Mesenchymal stem cell (in vitro differentiated cells and primary cell): ENCODE data around the gene FAM193B.

Source experiments
- DNase-seq: peaks from one replicate; pipeline ENCODE4 v3.0.0-alpha.2; 2013
- H2AFZ ChIP-seq: one replicate; pipeline ENCODE4 v1.6.1; 2013; ENCODE audit warnings: low read depth, mild to moderate bottlenecking, control low read depth, inconsistent platforms, low read length, moderate library complexity
- H2AK5ac ChIP-seq: 2 replicates; pipeline ENCODE4 v1.6.1; 2013; ENCODE audit warnings: low read length, moderate library complexity, mild to moderate bottlenecking, inconsistent platforms; ENCODE audit not compliant: severe bottlenecking
- H2BK120ac ChIP-seq: one replicate; pipeline ENCODE4 v1.6.1; 2013; ENCODE audit warnings: low read depth, mild to moderate bottlenecking, inconsistent platforms, low read length, moderate library complexity
- H2BK12ac ChIP-seq, 2 experiments: one replicate each; pipeline ENCODE4 v1.6.1; 2013; ENCODE audit warnings: inconsistent platforms in 2 of 2, low read length in 2 of 2, mild to moderate bottlenecking in 2 of 2, moderate library complexity in 2 of 2, control low read depth in 1 of 2
- H2BK15ac ChIP-seq: one replicate; pipeline ENCODE4 v1.6.1; 2013; ENCODE audit warnings: mild to moderate bottlenecking, low read depth, inconsistent platforms; ENCODE audit not compliant: poor library complexity, severe bottlenecking
- H2BK5ac ChIP-seq: 2 replicates; pipeline ENCODE4 v1.6.1; 2013; ENCODE audit warnings: low read depth, mild to moderate bottlenecking, low read length, control low read depth, inconsistent platforms; ENCODE audit not compliant: poor library complexity, severe bottlenecking
- H3K14ac ChIP-seq, 2 experiments: one replicate each; pipeline ENCODE4 v1.6.1; 2013; ENCODE audit warnings: inconsistent platforms in 2 of 2, low read length in 2 of 2, control low read depth in 1 of 2, mild to moderate bottlenecking in 1 of 2, moderate library complexity in 1 of 2
- H3K18ac ChIP-seq, 2 experiments: one replicate each; pipeline ENCODE4 v1.6.1; 2013; ENCODE audit warnings: inconsistent platforms in 2 of 2, low read length in 2 of 2, control low read depth in 1 of 2, low read depth in 1 of 2, mild to moderate bottlenecking in 1 of 2
- H3K23ac ChIP-seq, 2 experiments: one replicate each; pipeline ENCODE4 v1.6.1; 2013; ENCODE audit warnings: inconsistent platforms in 2 of 2, low read length in 2 of 2, mild to moderate bottlenecking in 2 of 2, moderate library complexity in 2 of 2, control low read depth in 1 of 2
- H3K27ac ChIP-seq: 2 replicates; pipeline ENCODE4 v1.5.1; 2013; ENCODE audit warnings: mild to moderate bottlenecking, moderate library complexity, low read length, control low read depth, inconsistent platforms; ENCODE audit not compliant: poor library complexity, severe bottlenecking
- H3K27me3 ChIP-seq, 2 experiments: 2 replicates each; pipeline versions ENCODE4 v1.6.1 to v1.7.0; 2013; ENCODE audit warnings: low read length in 2 of 2, mild to moderate bottlenecking in 2 of 2, moderate library complexity in 2 of 2, control low read depth in 1 of 2, inconsistent platforms in 1 of 2; ENCODE audit not compliant: control insufficient read depth in 1 of 2, insufficient read depth in 1 of 2
- H3K36me3 ChIP-seq, 2 experiments: 2 replicates each; pipeline versions ENCODE4 v1.6.1 to v1.7.0; 2013; ENCODE audit warnings: low read length in 2 of 2, control low read depth in 1 of 2, inconsistent platforms in 1 of 2, low read depth in 1 of 2, mild to moderate bottlenecking in 1 of 2; ENCODE audit not compliant: insufficient read depth in 2 of 2, control insufficient read depth in 1 of 2
- H3K4ac ChIP-seq, 2 experiments: one replicate each; pipeline ENCODE4 v1.6.1; 2013; ENCODE audit warnings: inconsistent platforms in 2 of 2, low read length in 2 of 2, mild to moderate bottlenecking in 2 of 2, moderate library complexity in 2 of 2, control low read depth in 1 of 2, low read depth in 1 of 2
- H3K4me1 ChIP-seq: 2 replicates; pipeline ENCODE4 v1.6.1; 2013; ENCODE audit warnings: low read depth, low read length, control low read depth; ENCODE audit not compliant: control insufficient read depth, insufficient read depth
- H3K4me2 ChIP-seq: 2 replicates; pipeline ENCODE4 v1.6.1; 2013; ENCODE audit warnings: low read length, mild to moderate bottlenecking, inconsistent platforms; ENCODE audit not compliant: poor library complexity, severe bottlenecking
- H3K4me3 ChIP-seq, 2 experiments: 2 replicates each; pipeline versions ENCODE4 v1.5.1 to v1.7.0; 2013; ENCODE audit warnings: low read length in 2 of 2, mild to moderate bottlenecking in 2 of 2, control low read depth in 1 of 2, low read depth in 1 of 2; ENCODE audit not compliant: insufficient read depth in 1 of 2
- H3K79me1 ChIP-seq: replicated peaks from 2 replicates; pipeline ENCODE4 v1.6.1; 2013; ENCODE audit warnings: mild to moderate bottlenecking, control low read depth, low read length, inconsistent platforms; ENCODE audit not compliant: poor library complexity, severe bottlenecking
- H3K9ac ChIP-seq: 2 replicates; pipeline ENCODE4 v1.7.0; 2013; ENCODE audit warnings: mild to moderate bottlenecking, low read length, moderate library complexity
- H3K9me3 ChIP-seq: 2 replicates; pipeline ENCODE4 v1.7.0; 2013; ENCODE audit warnings: mild to moderate bottlenecking, low read length; ENCODE audit not compliant: control insufficient read depth
- H4K8ac ChIP-seq: one replicate; pipeline ENCODE4 v1.6.1; 2013; ENCODE audit warnings: inconsistent platforms, mild to moderate bottlenecking, low read length, moderate library complexity
- H4K91ac ChIP-seq: one replicate; pipeline ENCODE4 v1.6.1; 2013; ENCODE audit warnings: mild to moderate bottlenecking, low read length, inconsistent platforms
- WGBS: methylation state at CpG from one replicate; pipeline ENCODE4 v1.1.7; 2013; ENCODE audit warnings: mixed read lengths; 5-methylcytosine and 5-hydroxymethylcytosine counted together

FAM193B gene

DNA sequence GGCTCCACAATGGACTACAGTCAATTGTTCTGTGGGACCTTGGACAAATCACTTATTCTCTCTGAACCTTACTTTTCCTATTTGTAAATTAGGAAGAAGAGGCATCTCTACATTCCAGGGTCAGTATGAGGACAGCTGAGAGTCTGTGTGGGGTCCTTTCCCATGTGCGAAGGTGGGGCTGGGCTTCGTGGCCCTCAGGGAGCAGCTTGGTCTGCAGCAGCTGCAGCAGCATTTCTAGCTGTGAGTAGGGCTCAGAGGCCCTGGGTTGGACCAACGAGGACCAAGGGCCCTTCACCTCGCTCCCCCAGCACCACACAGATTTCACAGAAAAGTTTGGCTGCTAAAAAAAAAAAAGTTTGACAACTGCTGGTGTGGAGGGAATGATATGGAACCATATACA is 28.2 kb downstream of the FAM193B start:
- H3K4ac ChIP-seq: no peak overlapping the region
- no peaks in the 10 kb centered on the region for H3K27me3 ChIP-seq
- no peak overlapping the region for H3K18ac ChIP-seq
- no peak overlapping the region for H2BK5ac ChIP-seq
- H3K9me3 ChIP-seq: no peaks in the 10 kb centered on the region
- 97% methylated on average over 2 of the region's 4 CpGs for WGBS
- DNase-seq: no peak
- H2AFZ ChIP-seq: no peak overlapping the region
- H3K36me3 ChIP-seq: peaks cover 89 to 94% of the 10 kb centered on the region in 2 experiments
- no peak overlapping the region for H3K4me2 ChIP-seq
- H4K91ac ChIP-seq: no peak overlapping the region
- no peak overlapping the region for H2BK12ac ChIP-seq
- no peak overlapping the region for H2AK5ac ChIP-seq
- no peak overlapping the region for H3K4me3 ChIP-seq
- H3K14ac ChIP-seq: no peak overlapping the region
- no peak overlapping the region for H2BK15ac ChIP-seq
- H4K8ac ChIP-seq: no peak overlapping the region
- H3K79me1 ChIP-seq: peaks cover 73% of the 10 kb centered on the region
- H3K23ac ChIP-seq: no peak overlapping the region
- no peak overlapping the region for H2BK120ac ChIP-seq
- H3K9ac ChIP-seq: no peak overlapping the region
- no peak overlapping the region for H3K27ac ChIP-seq
- H3K4me1 ChIP-seq: peaks cover 3% of the 10 kb centered on the region

DNA sequence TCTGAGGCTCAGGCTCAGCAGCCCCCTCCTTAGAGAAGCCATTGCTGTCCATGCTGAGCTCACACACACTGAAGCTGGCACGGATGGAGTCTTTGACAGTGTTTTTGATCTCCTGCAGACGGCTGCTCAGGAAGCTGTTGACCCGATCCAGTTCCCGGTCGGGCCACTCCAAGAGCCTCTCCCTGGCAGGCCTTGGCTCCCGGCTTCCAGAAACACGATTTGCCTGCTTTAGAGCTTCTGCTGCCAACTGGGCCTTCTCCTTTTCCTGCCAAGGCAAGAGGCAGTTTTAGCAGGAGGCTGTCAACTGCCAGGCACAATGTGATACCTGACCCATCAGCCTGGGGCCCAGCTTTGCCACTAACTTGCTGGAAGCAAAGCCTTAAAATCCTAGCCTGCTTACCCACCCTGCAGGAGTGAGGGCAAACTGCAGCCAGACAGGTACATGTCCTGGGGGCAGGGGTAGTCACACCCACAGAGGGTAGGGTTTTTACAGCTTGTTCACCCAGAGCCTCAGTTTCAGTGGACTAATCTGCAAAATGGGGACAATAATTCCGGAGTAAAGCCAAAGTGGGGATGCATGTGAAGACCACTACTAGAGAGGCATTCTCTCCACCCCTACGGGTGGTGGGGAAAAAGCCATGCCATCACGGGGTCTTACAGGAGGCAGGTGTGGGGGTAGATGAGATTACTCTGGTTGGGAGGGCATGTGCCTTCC is 29.3 kb downstream of the FAM193B start:
- Histone ChIP-seq H2BK120ac (no peak overlapping the region), H2BK12ac (no peak overlapping the region), H3K18ac (no peak overlapping the region), H2AK5ac (no peak overlapping the region), H3K14ac (no peak overlapping the region), H2AFZ (no peak overlapping the region), H3K4me1 (peaks cover 3% of the 10 kb centered on the region), H3K4me2 (no peak overlapping the region), H3K4me3 (no peak overlapping the region), H3K9ac (no peak overlapping the region), H2BK15ac (no peak overlapping the region), H4K8ac (no peak overlapping the region), H3K9me3 (no peaks in the 10 kb centered on the region), H3K4ac (no peak overlapping the region), H3K79me1 (peaks cover 72% of the 10 kb centered on the region), H3K23ac (no peak overlapping the region), H3K27me3 (no peaks in the 10 kb centered on the region), H2BK5ac (no peak overlapping the region), H3K36me3 (peaks cover 89 to 94% of the 10 kb centered on the region in 2 experiments), H3K27ac (no peak overlapping the region), H4K91ac (no peak overlapping the region)
- no peak for DNase-seq
- 96% methylated on average over 10 of the region's 10 CpGs for WGBS

DNA sequence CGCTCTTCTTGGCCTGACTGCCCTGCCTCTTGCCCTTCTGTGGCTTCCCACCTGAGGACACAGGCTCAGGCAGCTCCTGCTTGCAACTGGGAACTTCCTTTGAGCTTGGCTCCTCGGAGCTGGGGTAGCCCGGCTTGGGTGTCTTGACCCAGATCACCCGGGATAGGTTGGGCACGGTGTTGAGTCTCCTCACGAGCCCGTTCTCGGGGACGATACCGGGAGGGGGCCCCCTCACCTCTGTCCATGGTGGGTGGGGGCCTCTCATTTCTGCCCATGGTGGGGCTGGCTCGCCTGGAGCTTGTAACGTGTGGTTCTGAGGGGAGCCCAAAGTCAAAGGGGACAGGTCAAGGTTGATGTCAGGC is 29.8 kb downstream of the FAM193B start:
- Histone ChIP-seq H2BK120ac (no peak overlapping the region), H2BK12ac (no peak overlapping the region)

DNA sequence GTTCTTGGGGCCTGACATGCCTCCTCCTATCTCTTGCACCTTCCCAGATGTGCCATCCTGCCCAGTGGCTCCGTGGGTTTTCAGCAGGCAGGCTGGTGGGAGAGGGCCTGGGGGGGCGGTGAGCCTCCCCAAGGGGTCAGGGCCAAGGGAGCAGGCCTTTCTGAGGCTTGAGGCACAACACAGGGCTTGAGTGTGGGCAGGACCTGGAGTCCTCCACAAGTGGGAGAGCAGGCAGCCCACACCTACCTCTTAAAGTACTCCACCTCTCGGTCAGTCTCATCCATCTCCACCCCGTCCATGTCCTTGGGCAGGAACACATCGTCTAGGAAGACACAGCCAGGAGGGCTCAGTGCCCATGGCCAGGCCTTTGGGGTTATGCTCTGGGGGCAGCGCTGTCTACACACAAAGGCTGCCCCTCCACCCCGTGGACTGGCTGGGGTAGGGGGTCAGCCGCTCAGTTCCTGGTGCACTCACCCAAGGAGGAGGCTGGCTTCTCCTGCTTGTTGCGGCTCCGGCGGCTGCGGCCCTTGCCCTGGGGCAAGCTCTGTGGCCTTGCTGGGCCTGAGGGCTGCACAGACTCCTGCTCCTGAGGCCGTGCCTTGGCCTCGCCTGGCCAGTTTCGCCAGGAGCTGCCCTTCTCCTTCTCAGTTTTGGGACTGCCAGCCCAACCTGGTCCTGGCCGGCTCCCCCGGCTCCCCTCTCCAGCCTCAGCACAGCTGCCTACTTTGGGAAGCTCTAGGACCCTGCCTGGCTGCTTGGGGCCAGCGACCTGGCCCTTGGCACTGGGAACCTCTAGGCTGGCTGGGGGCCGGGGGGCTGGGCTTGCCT is 30.4 kb downstream of the FAM193B start:
- no peak overlapping the region for H2BK12ac ChIP-seq
- H3K4me2 ChIP-seq: no peak overlapping the region
- no peak overlapping the region for H2BK15ac ChIP-seq
- no peak overlapping the region for H2BK5ac ChIP-seq
- WGBS: 96% methylated on average over 19 of the region's 19 CpGs
- no peak for DNase-seq
- H2AFZ ChIP-seq: no peak overlapping the region
- H4K8ac ChIP-seq: no peak overlapping the region
- no peak overlapping the region for H3K4me3 ChIP-seq
- H3K14ac ChIP-seq: no peak overlapping the region
- no peak overlapping the region for H3K18ac ChIP-seq
- no peak overlapping the region for H3K23ac ChIP-seq
- peaks cover 69% of the 10 kb centered on the region for H3K79me1 ChIP-seq
- H2AK5ac ChIP-seq: no peak overlapping the region
- H2BK120ac ChIP-seq: no peak overlapping the region
- no peak overlapping the region for H3K4ac ChIP-seq
- H4K91ac ChIP-seq: no peak overlapping the region
- H3K4me1 ChIP-seq: peaks cover 5% of the 10 kb centered on the region
- peaks cover 87 to 94% of the 10 kb centered on the region in 2 experiments for H3K36me3 ChIP-seq
- H3K27me3 ChIP-seq: no peaks in the 10 kb centered on the region
- no peak overlapping the region for H3K9ac ChIP-seq
- H3K27ac ChIP-seq: no peak overlapping the region
- H3K9me3 ChIP-seq: no peaks in the 10 kb centered on the region

More for the DNA sequence above, 29.8 kb downstream of the FAM193B start:
- Histone ChIP-seq H3K23ac (no peak overlapping the region), H3K4me1 (peaks cover 3% of the 10 kb centered on the region), H4K8ac (no peak overlapping the region), H3K4me2 (no peak overlapping the region), H3K4ac (no peak overlapping the region), H3K27ac (no peak overlapping the region), H2BK5ac (no peak overlapping the region), H3K79me1 (peaks cover 70% of the 10 kb centered on the region), H3K14ac (no peak overlapping the region), H3K9me3 (no peaks in the 10 kb centered on the region), H2AK5ac (no peak overlapping the region), H3K27me3 (no peaks in the 10 kb centered on the region), H3K9ac (no peak overlapping the region), H2AFZ (no peak overlapping the region), H2BK15ac (no peak overlapping the region), H4K91ac (no peak overlapping the region), H3K4me3 (no peak overlapping the region), H3K36me3 (peaks cover 89 to 94% of the 10 kb centered on the region in 2 experiments), H3K18ac (no peak overlapping the region)
- 98% methylated on average over 12 of the region's 12 CpGs for WGBS
- DNase-seq: no peak
